ENCODE data around the gene KLRC3. TPM values are rescaled to one million over a fixed set of nuclear protein-coding genes. Genes with fewer than 3 reads are reported as not detected.
"Not testable (repeated sequence)": the region's sequence is repeated elsewhere in the genome, so short reads cannot be mapped to it uniquely, and the experiment has no call there.

Gene KLRC3
- total RNA-seq, 1 donor from 2014 or later: not detected

DNA sequence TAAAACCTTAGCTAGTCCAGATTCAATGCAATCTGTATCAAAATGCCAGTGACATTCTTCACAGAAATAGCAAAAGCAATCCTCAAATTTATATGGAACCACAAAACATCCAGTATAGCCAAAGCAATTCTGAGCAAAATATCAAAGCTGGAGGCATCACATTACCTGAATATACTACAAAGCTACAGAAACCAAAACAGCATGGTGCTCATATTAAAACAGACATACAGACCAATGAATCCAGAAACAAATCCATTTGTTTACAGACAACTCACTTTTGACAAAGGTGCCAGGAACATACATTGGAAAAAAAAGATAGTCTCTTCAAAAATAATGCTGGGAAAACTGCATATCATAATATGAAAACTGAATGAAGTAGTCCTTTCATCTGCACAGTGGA lies 15.6 kb downstream of the KLRC3 start:
- DNase-seq (ENCODE audit: low spot score) (no peak), ATAC-seq (no peak)

GRCh38 chr12:10400829-10401228 lies 19.6 kb downstream of the KLRC3 start:
- no peak for ATAC-seq
- no peak for DNase-seq (ENCODE audit: low spot score)

GRCh38 chr12:10398168-10398567 lies 22.2 kb downstream of the KLRC3 start:
- no peak for ATAC-seq
- DNase-seq (ENCODE audit: low spot score): no peak

GRCh38 chr12:10397296-10397695 lies 23.1 kb downstream of the KLRC3 start:
- no peak for ATAC-seq
- no peak for DNase-seq (ENCODE audit: low spot score)

GRCh38 chr12:10396176-10396575 lies 24.2 kb downstream of the KLRC3 start:
- not testable (repeated sequence) for DNase-seq (ENCODE audit: low spot score); ATAC-seq

GRCh38 chr12:10395390-10395998 lies 24.9 kb downstream of the KLRC3 start:
- peak; percentile 73 for ATAC-seq
- DNase-seq (ENCODE audit: low spot score): no peak

DNA sequence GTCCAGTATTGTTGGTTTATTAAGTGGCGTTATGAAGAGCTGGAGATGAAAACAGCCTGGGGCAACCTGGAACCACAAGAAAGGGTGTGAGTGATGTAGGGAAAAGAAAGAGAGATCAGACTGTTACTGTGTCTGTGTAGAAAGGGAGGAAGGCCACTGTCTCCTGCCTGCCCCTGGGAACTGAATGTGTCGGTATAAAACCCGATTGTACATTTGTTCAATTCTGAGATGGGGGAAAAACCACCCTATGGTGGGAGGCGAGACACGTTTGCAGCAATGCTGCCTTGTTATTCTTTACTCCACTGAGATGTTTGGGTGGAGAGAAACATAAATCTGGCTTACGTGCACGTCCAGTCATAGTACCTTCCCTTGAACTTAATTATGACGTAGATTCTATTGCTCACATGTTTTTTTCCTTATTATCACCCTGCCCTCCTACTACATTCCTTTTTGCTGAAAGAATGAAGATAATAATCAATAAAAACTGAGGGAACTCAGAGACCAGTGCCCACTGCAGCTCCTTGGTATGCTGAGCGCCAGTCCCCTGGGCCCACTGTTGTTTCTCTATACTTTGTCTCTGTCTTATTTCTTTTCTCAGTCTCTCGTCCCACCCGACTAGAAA lies 25.8 kb downstream of the KLRC3 start:
- not testable (repeated sequence) for ATAC-seq; DNase-seq (ENCODE audit: low spot score)

- no peak for DNase-seq (ENCODE audit: low spot score)
- ATAC-seq: no peak
These were observed 27.1 kb downstream of the KLRC3 start for GRCh38 chr12:10393291-10393690.

- DNase-seq (ENCODE audit: low spot score): no peak
- ATAC-seq: no peak
These were observed 27.9 kb downstream of the KLRC3 start for GRCh38 chr12:10392394-10392930.

GRCh38 chr12:10390991-10391390 lies 29.4 kb downstream of the KLRC3 start:
- not testable (repeated sequence) for ATAC-seq; DNase-seq (ENCODE audit: low spot score)

DNA sequence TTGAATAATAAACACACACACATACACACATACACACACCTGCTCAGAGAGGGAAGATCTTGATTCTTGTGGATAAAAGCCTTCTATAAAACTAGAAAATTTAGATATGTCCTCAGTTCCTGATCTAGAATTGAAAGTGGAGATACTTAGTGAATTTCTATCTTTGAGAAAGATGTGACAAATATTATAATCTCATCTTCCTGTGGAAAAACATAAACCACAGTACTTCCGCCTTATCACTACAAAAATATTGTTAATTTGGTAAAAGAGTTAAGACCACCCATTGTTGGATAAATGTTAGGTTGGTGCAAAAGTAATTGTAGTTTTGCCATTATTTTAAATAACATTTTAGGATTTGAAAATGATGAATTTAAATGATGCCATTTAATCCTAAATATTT lies 30.5 kb downstream of the KLRC3 start, which contains the start of gene KLRK1:
TSS of gene KLRK1 (minus strand) at position 138 of the 400 bp plus-strand sequence. CDS start 1,231 bp downstream, outside the sequence.
- DNase-seq (ENCODE audit: low spot score) (no peak), ATAC-seq (no peak)

DNA sequence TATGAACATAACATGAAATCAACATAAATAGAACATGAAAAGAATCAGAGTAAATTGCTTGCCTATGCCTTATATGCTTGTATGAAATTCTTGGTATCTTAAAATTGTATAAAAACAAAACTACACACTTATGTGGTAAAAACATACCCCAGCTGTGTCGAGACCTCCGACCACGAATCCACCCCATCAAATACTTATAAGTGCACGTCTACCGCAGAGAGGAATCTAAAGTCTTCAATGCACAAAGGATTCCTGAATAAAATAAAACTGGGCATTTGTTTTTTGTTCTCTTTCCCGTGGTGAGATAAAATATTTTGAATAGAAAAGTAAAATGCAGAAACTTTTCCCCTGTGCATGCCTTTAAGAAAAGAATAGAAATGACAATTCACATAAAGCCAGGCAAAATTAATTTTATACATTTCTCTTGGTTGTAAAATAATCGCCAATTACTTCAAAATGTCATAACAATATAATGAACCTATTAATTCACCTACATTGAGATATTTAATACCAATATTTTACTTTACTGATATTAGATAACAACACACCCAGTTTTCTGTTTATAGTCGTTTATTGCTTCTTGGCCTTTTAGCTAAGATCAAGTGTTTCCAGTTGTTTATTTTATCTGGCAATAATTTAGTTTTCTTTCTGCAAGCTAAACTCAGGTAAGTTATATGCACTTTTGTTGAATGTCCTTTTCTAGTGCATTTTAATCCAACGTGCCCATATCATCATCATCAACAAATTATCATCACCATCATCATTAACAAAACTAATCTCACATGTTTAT lies 31.6 kb downstream of the KLRC3 start:
- DNase-seq (ENCODE audit: low spot score): no peak
- no peak for ATAC-seq

DNA sequence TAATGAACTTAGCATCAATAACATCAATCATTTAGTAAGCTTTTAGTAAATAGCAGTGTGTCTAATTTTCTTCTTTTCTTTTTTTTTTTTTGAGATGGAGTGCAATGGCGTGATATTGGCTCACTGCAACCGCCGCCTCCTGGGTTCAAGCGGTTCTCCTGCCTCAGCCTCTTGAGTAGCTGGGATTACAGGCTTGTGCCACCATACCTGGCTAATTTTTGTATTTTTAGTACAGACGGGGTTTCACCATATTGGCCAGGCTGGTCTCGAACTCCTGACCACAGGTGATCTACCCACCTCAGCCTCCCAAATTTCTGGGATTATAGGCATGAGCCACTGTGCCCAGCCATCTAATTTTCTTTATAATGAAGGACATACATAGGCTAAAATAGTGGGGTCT lies 32.9 kb downstream of the KLRC3 start:
- DNase-seq (ENCODE audit: low spot score); ATAC-seq: not testable (repeated sequence)

DNA sequence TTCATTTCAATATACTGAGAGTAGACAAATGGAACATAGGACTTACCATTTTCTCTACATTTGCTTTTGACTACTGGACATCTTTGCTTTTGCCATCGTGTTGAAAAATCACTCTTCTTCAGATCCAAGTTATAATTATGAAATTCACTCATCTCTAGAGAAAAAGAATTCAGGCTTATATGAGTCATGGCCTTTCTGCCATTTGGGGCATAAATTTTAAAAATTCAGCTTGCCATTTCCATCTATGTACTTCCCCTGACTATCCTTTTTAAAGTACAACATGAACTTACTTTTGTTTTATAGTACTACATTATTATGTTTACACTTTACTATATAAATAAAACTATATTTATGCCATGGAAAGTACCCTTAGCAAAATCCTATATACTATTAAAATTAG lies 33.5 kb downstream of the KLRC3 start:
- DNase-seq (ENCODE audit: low spot score) (no peak), ATAC-seq (no peak)

- ATAC-seq (no peak), DNase-seq (ENCODE audit: low spot score) (no peak)
These were observed 35.2 kb downstream of the KLRC3 start for GRCh38 chr12:10385166-10385613.

- ATAC-seq: no peak
- DNase-seq (ENCODE audit: low spot score): no peak
These were observed 36.2 kb downstream of the KLRC3 start for GRCh38 chr12:10384191-10384590.

DNA sequence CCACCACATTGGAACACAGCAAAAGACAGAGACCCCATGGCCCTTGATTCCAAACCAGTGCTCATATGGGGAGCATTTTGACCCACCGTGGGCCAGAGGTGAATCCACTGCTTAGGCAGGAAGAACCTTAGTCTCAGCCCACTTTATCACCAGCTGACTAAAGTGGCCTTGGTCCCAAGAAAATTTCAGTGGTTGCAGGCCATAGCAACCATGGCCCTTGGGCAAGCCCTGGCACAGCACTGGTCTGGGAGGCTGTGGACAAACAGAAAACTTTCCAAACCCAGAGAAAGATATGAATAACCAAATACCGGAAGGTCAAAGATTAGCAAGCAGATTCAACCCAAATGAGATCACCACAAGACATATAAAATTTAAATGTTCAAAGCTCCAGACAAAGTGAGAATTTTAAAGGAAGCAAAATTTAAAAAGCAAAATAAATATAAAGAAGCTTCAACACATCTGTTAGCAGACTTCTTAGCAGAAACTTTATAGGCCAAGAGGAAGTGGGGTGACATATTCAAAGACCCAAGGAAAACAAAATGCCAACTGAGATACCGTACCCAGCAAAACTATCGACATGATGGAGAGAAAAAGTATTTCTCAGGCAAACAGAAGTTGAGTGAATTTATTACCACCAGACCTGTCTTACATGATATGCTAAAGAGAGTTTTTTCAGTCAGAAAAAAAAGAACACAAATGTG lies 38.3 kb downstream of the KLRC3 start:
- ATAC-seq: no peak
- no peak for DNase-seq (ENCODE audit: low spot score)

- DNase-seq (ENCODE audit: low spot score); ATAC-seq: not testable (repeated sequence)
These were observed 41.7 kb downstream of the KLRC3 start for GRCh38 chr12:10378737-10379136.

GRCh38 chr12:10374624-10375018 lies 45.8 kb downstream of the KLRC3 start:
- no peak for DNase-seq (ENCODE audit: low spot score)
- no peak for ATAC-seq

DNA sequence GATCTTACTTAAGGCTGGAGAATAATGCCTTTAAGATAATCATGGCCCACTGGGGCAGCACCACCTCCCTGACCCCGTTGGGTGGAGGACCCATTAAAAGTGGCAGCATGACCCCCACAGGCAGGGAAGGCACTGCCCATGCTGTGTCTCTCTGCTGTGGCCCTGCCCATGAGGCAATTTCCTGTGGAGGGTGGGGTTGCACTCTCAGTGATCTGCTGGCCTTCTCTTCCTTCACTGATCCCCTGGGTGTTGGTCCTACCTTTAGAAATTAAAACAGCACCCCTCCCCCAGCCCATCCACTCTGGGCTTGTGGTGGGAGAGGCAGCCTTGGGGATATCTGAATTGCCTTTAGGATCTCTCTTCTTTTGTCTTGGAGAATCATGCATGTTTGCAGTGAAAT lies 47.8 kb downstream of the KLRC3 start:
- no peak for ATAC-seq

More for the DNA sequence above, 47.8 kb downstream of the KLRC3 start:
- no peak for DNase-seq (ENCODE audit: low spot score)

Measured in left lobe of liver (tissue), 2 donors.